Activated CD8-positive, alpha-beta memory T cell treated with anti-CD3 and anti-CD28 coated beads for 36 hours (primary cell): ENCODE measurements around the gene SENP1. TPM values are rescaled to one million over a fixed set of nuclear protein-coding genes. Genes with fewer than 3 reads are reported as not detected.

ENCODE experiments used
- CTCF ChIA-PET: fragments of 350-600 bp; sonication (Branson Sonifier 250); formaldehyde crosslinking; loops from one replicate; lab custom pipeline; 2021; ENCODE audit warnings: antibody characterized with exemption; lab: Charles Lee
- POLR2A ChIA-PET: fragments of 350-600 bp; sonication (Branson Sonifier 250); formaldehyde crosslinking; loops from one replicate; lab custom pipeline; 2021; ENCODE audit warnings: antibody characterized with exemption; lab: Charles Lee
- total RNA-seq, 2 experiments: library from RNA; stranded (reverse); gene quantifications; one replicate each; pipeline ENCODE4 v1.2.3, GENCODE V29; 2021

The SENP1 gene
- total RNA-seq, 2 experiments from 2014 or later, result 48.3 to 48.6 TPM

DNA sequence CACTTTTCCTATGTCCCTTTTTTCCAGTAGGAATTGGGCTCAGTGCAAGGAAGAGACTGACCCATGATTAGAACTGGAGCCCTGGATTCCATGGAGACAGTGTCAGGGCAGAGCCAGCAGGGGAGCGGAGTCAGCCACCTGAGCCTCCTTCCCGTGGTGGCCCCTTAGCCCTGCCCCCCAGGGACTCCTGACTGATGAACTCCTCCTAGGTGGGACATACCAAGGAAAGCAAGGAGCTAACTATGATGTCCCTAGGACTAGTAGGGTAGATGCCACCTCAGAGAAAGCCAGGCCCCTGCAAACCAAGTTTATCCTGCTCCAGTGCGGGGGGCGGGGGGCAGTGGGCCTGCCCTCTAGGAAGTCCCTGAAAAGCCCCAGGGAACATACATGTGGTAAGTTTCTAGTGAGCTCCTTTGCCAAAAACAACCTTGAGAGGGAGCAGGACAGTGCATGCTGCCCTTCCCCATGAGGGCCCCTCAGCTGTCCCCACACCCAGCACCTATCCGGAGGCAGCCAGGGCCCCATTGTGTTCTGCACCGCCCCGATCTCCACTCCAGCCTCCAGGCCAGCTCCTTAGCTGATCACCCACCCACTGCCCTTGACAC lies 95.4 kb downstream of the SENP1 start:
- ChIA-PET CTCF (no interaction called here), POLR2A (no interaction called here)

DNA sequence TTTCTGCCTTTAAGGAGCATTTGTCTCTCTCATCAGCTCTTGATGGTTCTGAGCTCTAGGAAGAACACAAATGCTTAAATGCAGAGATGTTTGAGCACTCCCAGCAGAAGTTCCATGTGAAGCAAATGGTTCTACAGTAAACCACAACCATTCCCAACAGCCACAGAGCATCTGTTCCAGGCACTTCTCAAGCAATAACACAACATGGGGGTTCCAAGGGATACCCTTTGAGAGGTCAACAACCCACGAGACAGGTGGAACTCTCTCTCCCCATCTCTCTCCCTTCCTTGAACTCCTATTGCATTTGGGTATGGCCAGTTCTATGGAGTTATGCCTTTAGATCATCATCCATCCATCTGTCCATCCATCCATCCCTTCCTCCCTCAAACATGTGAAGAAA lies 96.4 kb downstream of the SENP1 start:
- POLR2A ChIA-PET, result no interaction called here
- CTCF ChIA-PET, result no interaction called here

DNA sequence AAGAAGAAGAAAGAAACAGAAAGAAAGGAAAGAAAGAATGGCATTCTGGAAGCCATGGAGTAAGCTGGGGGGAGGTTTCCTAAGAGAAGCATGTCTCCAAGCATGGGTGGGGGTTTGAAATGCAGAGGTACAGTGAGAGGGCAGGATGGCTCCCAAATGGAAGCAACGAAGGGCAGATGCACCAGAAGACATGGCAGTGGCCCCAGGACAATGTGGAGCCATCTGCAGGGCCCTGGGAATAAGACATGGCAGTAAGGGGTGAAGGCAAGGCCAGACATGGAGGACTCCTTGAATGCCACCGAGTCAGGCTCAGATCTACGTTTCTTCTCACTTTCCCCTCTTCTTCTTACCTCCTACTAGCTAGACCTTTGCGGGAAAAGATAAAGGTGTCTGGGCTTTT lies 96.9 kb downstream of the SENP1 start:
- ChIA-PET CTCF (no interaction called here), POLR2A (no interaction called here)

DNA sequence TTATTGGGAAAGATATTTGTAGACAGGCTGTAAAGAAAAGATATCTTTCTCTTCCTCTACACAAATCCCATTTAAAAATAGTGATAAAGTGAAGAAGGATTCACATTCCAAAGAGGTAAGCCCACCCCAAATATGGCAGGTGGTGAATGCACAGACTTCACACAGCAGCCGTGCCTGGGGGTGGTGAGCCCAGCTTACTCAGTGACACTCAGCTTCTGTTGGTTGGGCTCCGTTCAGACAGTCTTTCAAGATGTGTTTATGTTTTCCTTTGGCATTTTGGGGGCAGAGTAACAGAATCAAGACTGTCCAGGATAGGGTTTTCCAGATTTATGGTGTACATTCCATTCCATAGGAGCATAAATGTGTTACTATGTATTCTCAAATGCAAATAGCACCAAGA lies 97.5 kb downstream of the SENP1 start:
- POLR2A ChIA-PET, result no interaction called here
- CTCF ChIA-PET, result no interaction called here

DNA sequence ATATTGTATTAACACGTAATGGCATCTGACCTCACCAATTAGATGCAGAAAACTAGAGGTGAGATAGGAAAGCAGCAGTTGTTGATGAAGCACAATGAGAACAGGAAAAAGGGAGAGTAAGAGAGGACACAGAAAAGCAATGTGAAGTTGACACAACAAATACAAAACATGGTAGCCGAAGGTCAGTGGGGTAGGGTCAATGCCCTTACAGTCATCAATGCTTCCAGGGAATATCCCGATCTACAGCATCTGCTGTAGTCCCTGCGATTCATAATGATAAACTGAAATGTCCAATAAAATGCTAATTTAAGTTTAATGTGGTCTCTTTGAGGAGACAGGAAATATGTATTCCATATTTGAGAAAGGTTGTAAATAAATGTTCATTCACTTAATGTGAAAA lies 98.7 kb downstream of the SENP1 start:
- ChIA-PET CTCF (interaction anchor here (1.5 kb wide), 1 partner anchor 58 kb away, joined by 3 read pairs; no protein-coding TSS in a partner anchor), POLR2A (no interaction called here)

DNA sequence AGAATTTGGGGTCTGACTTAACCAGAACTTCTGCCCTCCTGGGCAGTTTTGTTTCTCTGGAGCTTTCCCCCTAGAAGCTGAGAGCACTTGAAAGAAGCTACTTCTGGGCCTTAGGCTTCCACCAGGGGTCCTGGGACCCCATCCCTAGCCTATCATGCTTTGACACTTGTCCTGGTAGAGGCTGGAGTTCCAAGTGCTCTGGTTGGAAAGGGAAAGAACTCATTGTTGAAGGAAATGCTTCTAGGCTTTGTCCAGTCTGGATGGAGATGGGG lies 100.2 kb downstream of the SENP1 start:
- ChIA-PET POLR2A (no interaction called here), CTCF (interaction anchor here (1.2 kb wide), 1 partner anchor 263 kb away, joined by 3 read pairs; no protein-coding TSS in a partner anchor)

DNA sequence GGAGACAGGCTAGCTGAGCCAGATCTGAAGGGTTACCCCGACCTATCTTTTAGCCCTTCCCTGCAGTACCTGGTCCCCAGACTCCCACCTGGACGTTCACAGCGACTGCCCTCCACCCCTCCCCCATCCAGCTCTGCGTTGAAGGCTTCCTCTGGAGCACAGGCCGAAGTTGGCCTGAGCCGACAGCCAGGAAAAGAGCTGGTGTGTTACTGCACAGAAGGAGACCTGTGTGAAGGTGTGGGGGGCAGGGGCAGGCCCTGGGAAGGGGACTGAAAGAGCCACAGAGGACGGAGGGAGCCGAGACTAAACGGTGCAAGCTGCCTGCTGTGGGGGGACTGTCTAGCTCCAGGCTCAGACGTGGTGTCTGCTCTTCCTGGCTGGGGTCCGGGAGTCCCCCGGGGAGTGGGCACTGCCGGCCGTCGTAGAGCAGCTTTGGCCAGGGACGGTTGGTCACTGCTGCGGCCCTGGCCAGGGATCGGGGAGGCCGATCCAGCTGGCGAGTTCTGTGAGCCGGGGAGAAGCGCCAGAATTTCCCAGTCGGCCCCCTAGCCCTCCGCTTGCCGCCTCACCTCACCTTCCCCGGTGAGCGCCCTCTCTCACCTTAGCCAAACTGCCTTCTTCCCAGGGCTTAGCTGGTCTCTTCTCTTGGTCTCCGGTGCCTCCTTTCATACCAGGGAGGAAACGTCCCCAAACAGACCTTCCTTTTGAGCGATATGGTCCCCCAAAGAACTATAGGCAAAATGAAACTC lies 100.7 kb downstream of the SENP1 start:
- CTCF ChIA-PET, result interaction anchor here (1.2 kb wide), 1 partner anchor 262 kb away, joined by 3 read pairs; no protein-coding TSS in a partner anchor
- POLR2A ChIA-PET, result no interaction called here

DNA sequence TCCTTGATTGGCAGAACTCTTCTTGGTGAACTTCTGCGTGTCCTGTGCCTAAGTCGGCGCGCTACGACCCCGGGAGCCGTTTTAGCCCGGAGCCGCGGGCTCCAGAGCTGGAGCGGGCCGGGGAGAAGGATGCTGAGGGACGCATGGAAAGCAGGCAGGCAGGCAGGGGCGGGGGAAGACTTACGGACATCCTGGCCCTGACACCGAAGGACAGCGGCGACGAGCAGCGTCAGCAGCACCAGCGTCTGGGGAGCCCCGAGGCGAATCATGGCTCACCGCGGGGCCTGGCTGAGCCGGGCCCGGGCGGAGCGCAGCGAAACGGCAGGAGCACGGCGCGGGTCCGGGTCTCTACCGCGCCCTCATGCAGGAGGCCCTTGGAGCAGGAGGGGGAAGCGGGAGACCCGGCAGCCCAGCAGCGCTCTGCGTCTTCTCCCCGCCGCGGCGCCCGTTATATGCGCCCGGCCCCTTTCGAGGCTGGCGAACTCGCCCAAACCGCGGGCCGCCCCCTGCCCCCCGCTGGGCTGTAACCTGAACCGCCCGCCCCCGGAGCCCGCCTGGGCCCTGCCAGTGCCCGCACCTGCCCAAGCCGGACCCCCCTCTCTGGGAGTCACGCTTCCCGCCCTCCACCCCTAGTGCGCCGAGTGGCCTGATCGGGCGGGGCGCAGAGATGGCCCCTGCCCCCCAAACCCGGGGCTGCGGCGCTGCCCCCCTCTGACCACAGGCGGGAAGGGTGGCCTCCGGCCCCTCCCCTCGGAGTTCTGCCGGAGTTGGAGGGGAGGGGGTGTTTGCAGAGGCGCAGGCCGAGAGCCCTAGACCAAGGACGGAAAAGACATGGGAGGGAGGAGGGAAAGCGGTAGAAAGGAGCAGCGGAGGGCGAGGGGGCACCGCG lies 101.6 kb downstream of the SENP1 start, which contains the start of gene COL2A1:
Gene COL2A1 (minus strand): TSS at position 424 of the 889 bp plus-strand sequence. CDS start 155 bp downstream, at position 269.
- ChIA-PET CTCF (no interaction called here), POLR2A (no interaction called here)

DNA sequence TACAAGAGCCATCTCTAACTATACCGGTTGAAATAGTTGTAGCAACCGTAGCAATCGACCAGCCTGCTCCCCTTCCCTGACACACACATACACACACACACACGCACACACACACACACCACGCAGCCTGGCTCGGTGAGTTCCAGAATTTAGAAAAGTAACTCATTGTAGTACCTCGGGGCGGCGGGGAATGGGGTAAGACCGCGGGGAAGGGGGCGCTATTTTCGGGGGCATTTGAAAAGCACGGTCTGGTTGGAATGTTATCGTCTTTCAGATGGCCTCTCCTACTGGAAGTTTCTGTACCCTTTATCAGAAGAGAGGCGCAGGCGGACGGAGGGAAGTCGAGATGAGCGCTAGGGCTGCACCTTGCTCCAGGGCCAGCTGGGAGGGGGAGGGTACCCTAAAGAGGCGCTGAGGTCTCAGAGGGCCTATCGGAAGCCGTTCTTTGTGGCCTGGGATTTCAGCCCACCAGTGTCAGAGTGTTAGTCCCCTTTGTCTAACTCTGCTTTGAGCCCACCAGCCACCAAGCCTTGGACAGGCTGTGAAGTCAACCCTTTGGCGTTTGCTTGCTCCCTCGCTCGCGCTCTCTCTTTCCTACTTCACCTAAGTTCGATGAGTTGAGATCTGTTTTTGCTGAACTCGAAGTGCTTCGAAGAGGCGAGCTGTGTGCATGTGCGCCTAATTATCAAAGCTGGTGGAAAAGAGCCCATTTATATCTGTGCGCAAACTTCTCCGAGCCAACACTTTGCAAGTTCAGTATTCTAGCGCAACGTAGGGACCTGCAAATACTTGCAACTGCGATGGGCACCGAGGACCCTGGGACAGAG lies 102.4 kb downstream of the SENP1 start:
- POLR2A ChIA-PET, result no interaction called here
- CTCF ChIA-PET, result interaction anchor here (1.9 kb wide), 1 partner anchor 12 kb away, joined by 5 read pairs; no protein-coding TSS in a partner anchor

DNA sequence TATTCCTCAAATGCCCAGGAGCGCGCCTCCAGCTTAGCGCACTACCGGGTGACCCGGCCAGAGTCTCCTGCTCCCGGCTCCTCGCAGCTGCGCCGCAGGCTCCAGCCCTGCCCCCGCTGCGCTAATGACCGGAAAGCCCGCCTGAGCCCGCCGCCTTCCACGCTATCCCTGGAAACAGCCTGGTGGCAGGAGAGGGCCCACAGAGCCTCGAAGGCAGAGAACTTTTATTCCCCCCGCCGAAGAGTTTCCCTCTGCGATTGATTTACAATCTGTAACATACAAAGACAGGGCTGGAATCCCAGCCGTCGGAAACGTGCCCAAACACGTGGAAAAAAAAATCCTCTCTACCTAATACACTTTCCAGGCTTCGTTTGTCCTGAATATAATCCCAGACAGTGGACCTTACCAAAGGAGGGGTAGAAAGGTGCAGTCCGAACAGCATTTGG lies 103.1 kb downstream of the SENP1 start:
- CTCF ChIA-PET, result interaction anchor here (1.9 kb wide), 1 partner anchor 11 kb away, joined by 5 read pairs; no protein-coding TSS in a partner anchor
- POLR2A ChIA-PET, result no interaction called here

DNA sequence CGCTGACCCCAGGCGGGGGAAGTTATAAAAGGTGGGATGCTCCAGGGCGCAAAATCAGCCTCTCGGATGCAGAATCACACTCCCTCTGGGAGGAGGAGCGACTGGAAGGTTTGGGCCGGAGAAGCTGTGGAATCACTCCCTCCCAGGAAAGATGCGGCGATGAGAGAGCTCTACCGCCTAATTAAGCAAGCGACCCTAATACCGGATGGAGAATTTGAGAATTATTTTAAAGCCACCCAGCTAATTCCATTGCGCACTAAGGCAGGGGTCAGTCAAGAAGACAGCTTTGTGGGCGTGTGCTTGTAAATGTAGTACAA lies 103.5 kb downstream of the SENP1 start:
- ChIA-PET POLR2A (no interaction called here), CTCF (interaction anchor here (1.9 kb wide), 1 partner anchor 11 kb away, joined by 5 read pairs; no protein-coding TSS in a partner anchor)

DNA sequence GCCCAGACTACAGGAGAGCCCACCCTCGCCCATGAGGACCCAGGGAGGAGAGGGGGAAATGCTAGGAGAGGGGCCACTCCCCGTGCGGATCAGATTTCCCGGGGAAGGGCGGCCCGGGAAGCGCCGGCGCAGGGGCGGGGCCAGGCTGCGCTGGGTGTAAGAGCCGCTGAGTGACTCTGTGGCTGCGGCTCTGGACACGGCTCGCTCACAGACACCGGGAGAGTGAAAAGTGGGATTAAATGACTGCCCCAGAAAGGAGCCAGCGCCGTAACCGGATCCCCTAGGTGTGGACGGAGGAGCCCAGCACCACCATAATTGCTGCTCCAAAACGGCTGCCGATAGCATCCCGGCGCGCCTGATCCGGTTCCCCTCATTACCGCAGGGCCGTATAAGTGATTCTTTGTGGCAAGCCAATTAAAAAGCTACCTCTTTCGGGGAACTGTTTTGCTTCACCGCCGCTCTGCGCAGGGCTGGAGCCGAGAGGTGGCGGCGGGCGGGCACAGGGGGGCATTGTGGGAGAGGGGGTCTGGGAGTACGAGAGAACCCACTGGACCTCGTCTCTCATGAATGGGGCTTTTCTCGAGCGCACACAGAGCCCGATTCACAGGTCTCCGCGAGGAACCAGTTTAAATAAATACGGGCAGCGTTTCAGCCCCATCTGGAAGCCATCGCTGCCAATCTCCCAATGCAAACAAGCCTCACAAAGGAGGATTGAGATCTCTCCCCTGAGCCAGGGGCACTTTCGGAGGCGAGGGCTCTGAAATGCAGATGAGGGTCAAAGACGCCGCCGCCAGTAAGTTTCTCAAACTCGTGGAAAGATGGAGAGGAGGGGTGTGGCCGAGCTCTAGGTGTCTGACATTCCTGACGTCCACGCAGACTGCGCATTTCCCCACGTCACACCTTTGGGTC lies 104.1 kb downstream of the SENP1 start:
- ChIA-PET CTCF (interaction anchor here (1.9 kb wide), 1 partner anchor 10 kb away, joined by 5 read pairs; no protein-coding TSS in a partner anchor), POLR2A (no interaction called here)

DNA sequence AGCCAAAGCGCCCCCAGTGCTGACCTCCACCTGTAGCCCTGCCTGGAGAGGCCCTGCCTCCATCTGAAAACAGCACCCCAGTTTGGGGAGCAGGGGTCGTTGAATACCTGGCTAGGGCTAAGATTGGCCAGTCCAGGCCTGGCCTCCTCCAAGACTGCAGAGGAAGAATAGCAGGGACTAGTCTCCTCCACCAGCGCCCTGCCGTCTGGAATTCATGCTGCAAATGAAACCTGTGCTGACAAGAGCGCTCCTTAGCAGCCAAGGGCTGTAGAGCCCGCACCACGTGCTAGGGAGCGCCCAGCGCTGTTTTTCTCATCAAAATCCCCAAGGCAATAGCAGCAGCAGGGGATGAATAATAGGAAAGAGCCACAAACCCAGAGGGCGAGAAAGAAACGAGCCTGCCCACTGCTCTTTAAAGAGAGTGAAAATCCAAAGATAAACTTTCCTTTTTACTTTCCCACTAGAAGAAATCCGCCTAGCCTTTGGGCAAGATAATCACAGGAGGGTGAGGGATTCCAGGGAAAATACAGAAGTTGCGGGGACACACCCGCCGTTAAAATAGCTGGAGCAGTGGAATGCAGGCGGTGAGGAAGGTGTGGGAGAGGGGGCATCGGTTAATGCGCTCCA lies 104.9 kb downstream of the SENP1 start:
- ChIA-PET POLR2A (no interaction called here), CTCF (interaction anchor here (1.9 kb wide), 1 partner anchor 9 kb away, joined by 5 read pairs; no protein-coding TSS in a partner anchor)

DNA sequence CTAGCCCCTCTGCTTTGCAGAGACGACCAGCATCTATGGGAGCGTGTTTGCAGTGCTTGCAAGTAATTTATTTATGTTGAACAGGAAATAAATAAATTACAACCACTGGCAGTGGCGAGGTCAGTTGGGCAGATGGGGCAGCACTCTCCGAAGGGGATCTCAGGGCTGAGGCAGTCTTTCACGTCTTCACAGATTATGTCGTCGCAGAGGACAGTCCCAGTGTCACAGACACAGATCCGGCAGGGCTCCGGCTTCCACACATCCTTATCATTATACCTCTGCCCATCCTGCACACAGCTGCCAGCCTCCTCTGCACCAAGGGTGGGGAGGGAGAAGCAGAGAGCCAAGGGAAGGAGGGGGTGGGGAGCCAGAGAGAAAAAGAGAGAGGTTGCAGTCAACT lies 106.1 kb downstream of the SENP1 start:
- ChIA-PET POLR2A (no interaction called here), CTCF (no interaction called here)

DNA sequence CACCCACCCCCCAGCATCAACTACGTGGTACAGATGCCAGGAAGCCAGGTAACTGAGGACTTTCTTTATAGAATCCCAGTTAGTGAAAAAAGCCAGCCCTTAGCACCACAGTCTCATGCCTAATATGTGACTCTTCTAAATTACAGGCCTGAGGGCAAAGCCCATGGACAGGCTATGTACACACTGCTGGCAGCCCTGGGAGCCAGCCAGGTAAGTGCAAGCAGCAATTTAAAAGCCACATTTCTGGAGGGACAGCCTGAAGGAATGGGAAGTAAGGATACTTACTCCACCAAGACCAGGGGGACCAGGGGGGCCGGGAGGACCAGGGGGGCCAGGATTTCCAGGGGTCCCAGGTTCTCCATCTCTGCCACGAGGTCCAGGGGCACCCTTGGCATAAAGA lies 108.6 kb downstream of the SENP1 start:
- POLR2A ChIA-PET, result no interaction called here
- CTCF ChIA-PET, result no interaction called here

DNA sequence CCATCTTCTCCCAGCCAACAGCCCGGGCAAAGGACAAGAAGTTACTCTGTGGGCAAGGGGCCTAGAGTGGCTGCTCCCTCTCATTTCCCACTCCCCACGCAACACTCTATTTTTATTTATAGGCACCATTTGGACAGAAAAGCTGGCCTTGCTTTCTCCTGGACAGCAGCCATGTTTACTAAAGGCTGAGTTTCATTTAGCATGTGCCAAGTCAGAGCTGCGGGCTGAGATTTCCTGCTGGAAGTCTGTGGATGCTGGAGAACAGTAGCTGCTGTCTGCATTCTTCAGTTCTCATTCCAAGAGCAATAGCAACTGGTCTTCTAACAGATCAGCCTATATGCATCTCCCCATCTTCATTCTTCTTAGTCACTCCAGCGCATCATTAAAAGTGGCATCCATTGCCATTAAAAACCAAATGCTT lies 109.9 kb downstream of the SENP1 start:
- CTCF ChIA-PET, result no interaction called here
- POLR2A ChIA-PET, result no interaction called here

DNA sequence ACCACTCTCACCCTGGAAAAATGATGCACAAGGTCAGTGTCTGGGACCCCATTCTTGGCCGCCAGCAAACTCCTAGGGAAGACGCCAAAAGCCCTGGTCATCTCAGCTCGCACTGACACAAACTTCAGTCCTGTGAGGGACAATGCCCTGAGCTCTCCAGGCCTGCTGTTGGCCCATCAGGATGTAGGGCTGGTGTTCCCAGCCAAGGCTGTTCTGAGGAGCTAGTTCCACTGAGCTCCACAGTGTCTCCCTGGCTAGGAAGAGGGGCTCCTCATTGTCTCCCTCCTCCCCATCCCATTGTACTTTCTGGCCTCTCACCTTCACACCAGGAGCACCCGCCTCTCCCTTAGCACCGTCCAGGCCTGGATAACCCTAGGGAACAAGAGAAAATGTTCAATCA lies 112.4 kb downstream of the SENP1 start:
- POLR2A ChIA-PET, result no interaction called here
- CTCF ChIA-PET, result no interaction called here
